Mesothelial cell of epicardium (in vitro differentiated cells): ENCODE results near the gene HFE. TPM values are rescaled to one million over a fixed set of nuclear protein-coding genes. Genes with fewer than 3 reads are reported as not detected.
"Not testable (repeated sequence)": the region's sequence is repeated elsewhere in the genome, so short reads cannot be mapped to it uniquely, and the experiment has no call there.

Experiments used
- DNase-seq, 2 experiments: peaks; one replicate each; pipeline ENCODE4 v3.0.0; 2021; ENCODE audit warnings: low spot score in 2 of 2; ENCODE audit not compliant: unreplicated experiment in 2 of 2
- H3K27ac Mint-ChIP-seq: 2 replicates; pipeline ENCODE4 v1.8.0; 2021; ENCODE audit warnings: mixed read lengths
- H3K27me3 Mint-ChIP-seq: 2 replicates; pipeline ENCODE4 v1.8.0; 2021; ENCODE audit warnings: low read depth, mixed read lengths
- H3K36me3 Mint-ChIP-seq: 2 replicates; pipeline ENCODE4 v1.8.0; 2021; ENCODE audit warnings: mixed read lengths
- H3K4me1 Mint-ChIP-seq: 2 replicates; pipeline ENCODE4 v1.8.0; 2021; ENCODE audit warnings: mixed read lengths
- H3K4me3 Mint-ChIP-seq: 2 replicates; pipeline ENCODE4 v1.8.0; 2021; ENCODE audit warnings: mild to moderate bottlenecking, moderate library complexity, mixed read lengths
- H3K9me3 Mint-ChIP-seq: 2 replicates; pipeline ENCODE4 v1.8.0; 2021; ENCODE audit warnings: mixed read lengths
- CTCF ChIP-seq: fragments of 200-600 bp; sonication (generic); IDR thresholded peaks from one replicate; pipeline ENCODE4 v1.5.0; 2021; ENCODE audit warnings: antibody characterized with exemption; ENCODE audit not compliant: unreplicated experiment
- total RNA-seq: library from RNA; stranded (reverse); gene quantifications from 3 replicates; pipeline ENCODE4 v1.2.1, GENCODE V29; 2021

HFE gene
- total RNA-seq, 1 donor from 2014 or later = 7.0 TPM

- DNase-seq = no peak
- H3K36me3 Mint-ChIP-seq = no peaks in the 10 kb centered on the region
- TF ChIP-seq CTCF = no peak
- H3K27ac Mint-ChIP-seq = peak overlapping the region; percentile 34
- peaks cover 5% of the 10 kb centered on the region for H3K4me1 Mint-ChIP-seq
- no peak overlapping the region for H3K4me3 Mint-ChIP-seq
- H3K27me3 Mint-ChIP-seq = no peaks in the 10 kb centered on the region
- H3K9me3 Mint-ChIP-seq = peaks cover 7% of the 10 kb centered on the region
These were observed 22.5 kb downstream of the HFE start for GRCh38 chr6:26109772-26110171.

GRCh38 chr6:26113570-26113969 is 26.3 kb downstream of the HFE start:
- H3K27me3 Mint-ChIP-seq = no peaks in the 10 kb centered on the region
- TF ChIP-seq CTCF = no peak
- no peak overlapping the region for H3K4me3 Mint-ChIP-seq
- no peak overlapping the region for H3K27ac Mint-ChIP-seq
- no peaks in the 10 kb centered on the region for H3K9me3 Mint-ChIP-seq
- no peak for DNase-seq
- H3K4me1 Mint-ChIP-seq = peaks cover 5% of the 10 kb centered on the region
- H3K36me3 Mint-ChIP-seq = no peaks in the 10 kb centered on the region

GRCh38 chr6:26115226-26115625 is 28.0 kb downstream of the HFE start:
- DNase-seq = no peak
- H3K9me3 Mint-ChIP-seq = no peaks in the 10 kb centered on the region
- H3K4me1 Mint-ChIP-seq = no peaks in the 10 kb centered on the region
- H3K27ac Mint-ChIP-seq = no peak overlapping the region
- no peaks in the 10 kb centered on the region for H3K27me3 Mint-ChIP-seq
- no peak for TF ChIP-seq CTCF
- H3K36me3 Mint-ChIP-seq = no peaks in the 10 kb centered on the region
- no peak overlapping the region for H3K4me3 Mint-ChIP-seq

- Mint-ChIP-seq H3K27ac (no peak overlapping the region), H3K4me1 (peaks cover 2% of the 10 kb centered on the region), H3K36me3 (no peaks in the 10 kb centered on the region), H3K4me3 (no peak overlapping the region), H3K9me3 (no peaks in the 10 kb centered on the region), H3K27me3 (no peaks in the 10 kb centered on the region)
- TF ChIP-seq CTCF = no peak
- no peak for DNase-seq
These were observed 29.0 kb downstream of the HFE start for GRCh38 chr6:26116267-26116666.

GRCh38 chr6:26118999-26119398 is 31.8 kb downstream of the HFE start:
- Mint-ChIP-seq H3K27me3 (no peaks in the 10 kb centered on the region), H3K4me1 (peaks cover 12% of the 10 kb centered on the region), H3K4me3 (no peak overlapping the region), H3K27ac (no peak overlapping the region), H3K9me3 (no peaks in the 10 kb centered on the region), H3K36me3 (no peaks in the 10 kb centered on the region)
- no peak for TF ChIP-seq CTCF
- no peak for DNase-seq

GRCh38 chr6:26120115-26120514 is 32.9 kb downstream of the HFE start:
- DNase-seq, H3K36me3 Mint-ChIP-seq, H3K9me3 Mint-ChIP-seq, H3K27me3 Mint-ChIP-seq, H3K4me3 Mint-ChIP-seq, H3K27ac Mint-ChIP-seq: not testable (repeated sequence)
- peaks cover 12% of the 10 kb centered on the region for H3K4me1 Mint-ChIP-seq
